Spleen (tissue), 7 donors: ENCODE data around the gene FCSK.

Source experiments
- POLR2A ChIP-seq, 3 donors: fragments of 450-650 bp; IDR thresholded peaks; one replicate each; pipeline ENCODE4 v1.5.1; 2017; ENCODE audit warnings: antibody characterized with exemption in 3 of 3, mild to moderate bottlenecking in 1 of 3
- POLR2AphosphoS5 ChIP-seq, 3 donors: sonication (generic); formaldehyde crosslinking; IDR thresholded peaks; one replicate each; pipeline ENCODE4 v1.5.1; 2017; ENCODE audit warnings: antibody characterized with exemption in 3 of 3
- TF ChIP-seq, protein P1 (sequence below), 11 experiments: fragments of 200-600 bp in 7 of 11; fragments of 450-650 bp in 4 of 11; sonication (generic) in 4 of 11; IDR thresholded peaks in 8 of 11; conservative IDR thresholded peaks in 3 of 11; 1 replicate in 7 of 11; 2 replicates in 4 of 11; pipeline versions ENCODE4 v1.4.0 to v1.8.0; 2016 to 2021; ENCODE audit warnings: antibody characterized with exemption in 11 of 11, inconsistent platforms in 4 of 11, mild to moderate bottlenecking in 1 of 11
- donor health status: DM: no; HTN: no; CAD: no; lungs with moderate emphysema.
- donor health status: DM: no; HTN: no; CAD: no.
- donor health status: DM: no; HTN: no; CAD: no.

DNA sequence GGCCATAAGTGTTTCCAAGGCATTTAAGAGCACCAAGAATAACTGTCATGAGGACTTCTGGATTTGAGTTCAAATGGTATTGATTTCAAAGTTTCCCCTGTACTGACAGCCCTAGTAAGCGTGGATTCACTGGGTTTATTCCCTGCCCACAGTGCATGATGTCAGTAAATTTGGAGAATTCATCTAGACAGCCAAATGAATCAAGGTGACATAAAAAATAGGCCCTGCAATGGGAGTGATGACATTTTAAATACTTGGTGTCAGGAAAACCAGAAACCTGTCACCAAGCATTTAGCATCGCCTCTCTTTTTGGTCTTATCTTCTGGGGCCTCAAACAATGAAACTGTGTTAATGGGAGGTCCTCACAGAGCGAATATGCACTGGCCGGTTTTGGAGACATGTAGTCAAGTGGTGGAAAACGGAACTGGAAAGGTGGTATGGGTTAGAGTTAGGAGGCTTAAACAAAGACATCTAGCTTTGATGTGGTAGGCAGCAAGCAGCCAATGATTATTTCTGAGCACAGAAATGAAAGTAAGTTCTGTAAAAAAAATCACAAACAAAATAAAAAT lies 39.9 kb downstream of the FCSK start:
- TF ChIP-seq, protein P1, sequence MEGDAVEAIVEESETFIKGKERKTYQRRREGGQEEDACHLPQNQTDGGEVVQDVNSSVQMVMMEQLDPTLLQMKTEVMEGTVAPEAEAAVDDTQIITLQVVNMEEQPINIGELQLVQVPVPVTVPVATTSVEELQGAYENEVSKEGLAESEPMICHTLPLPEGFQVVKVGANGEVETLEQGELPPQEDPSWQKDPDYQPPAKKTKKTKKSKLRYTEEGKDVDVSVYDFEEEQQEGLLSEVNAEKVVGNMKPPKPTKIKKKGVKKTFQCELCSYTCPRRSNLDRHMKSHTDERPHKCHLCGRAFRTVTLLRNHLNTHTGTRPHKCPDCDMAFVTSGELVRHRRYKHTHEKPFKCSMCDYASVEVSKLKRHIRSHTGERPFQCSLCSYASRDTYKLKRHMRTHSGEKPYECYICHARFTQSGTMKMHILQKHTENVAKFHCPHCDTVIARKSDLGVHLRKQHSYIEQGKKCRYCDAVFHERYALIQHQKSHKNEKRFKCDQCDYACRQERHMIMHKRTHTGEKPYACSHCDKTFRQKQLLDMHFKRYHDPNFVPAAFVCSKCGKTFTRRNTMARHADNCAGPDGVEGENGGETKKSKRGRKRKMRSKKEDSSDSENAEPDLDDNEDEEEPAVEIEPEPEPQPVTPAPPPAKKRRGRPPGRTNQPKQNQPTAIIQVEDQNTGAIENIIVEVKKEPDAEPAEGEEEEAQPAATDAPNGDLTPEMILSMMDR (IDR thresholded peaks at IDR 0.05 in 8 of 11, conservative IDR thresholded peaks at IDR 0.05 in 3 of 11) = no peak
- TF ChIP-seq POLR2A (IDR thresholded peaks at IDR 0.05) (no peak), POLR2AphosphoS5 (IDR thresholded peaks at IDR 0.05) (no peak)
